K562 (cell line): Measurements from ENCODE around the gene HMCN1. TPM values are rescaled to one million over a fixed set of nuclear protein-coding genes. Genes with fewer than 3 reads are reported as not detected.

Source experiments
- ATAC-seq: fragments of 200-7000 bp; cut with Tn5 transposase; 3 replicates; pipeline ENCODE4 v1.9.1; 2020; ENCODE audit warnings: moderate library complexity
- BruUV-seq: library from RNA; stranded (reverse); fragments of 400-500 nt; replicated peaks from 2 replicates; lab custom pipeline; 2021; lab: Mats Ljungman, UMichigan
- CTCF ChIA-PET: fragments of 300-600 bp; formaldehyde crosslinking; extraction: SDS; loops from one replicate; lab custom pipeline; 2021; ENCODE audit warnings: low intra/inter-chr PET ratio; lab: Yijun Ruan, JAX
- POLR2A ChIA-PET: fragments of 300-600, 350-650 bp; sonication (Branson Sonifier 250); formaldehyde crosslinking; extraction: SDS; loops from one replicate; lab custom pipeline; 2021; ENCODE audit warnings: antibody characterized with exemption, inconsistent platforms; lab: Yijun Ruan, JAX
- DNase-seq, 4 experiments: peaks; one replicate each; pipeline versions ENCODE4 v3.0.0 to v3.0.0-alpha.2; 2011 to 2018; ENCODE audit warnings: low spot score in 3 of 4, mixed read lengths in 3 of 4; ENCODE audit errors: extremely low read depth in 1 of 4
- FAIRE-seq: peaks from 2 replicates; lab custom pipeline; 2011; peaks lifted over from hg19 to GRCh38; lab: Jason Lieb, UNC
- H2AFZ ChIP-seq: 2 replicates; pipeline ENCODE4 v1.6.0; 2011; ENCODE audit warnings: low read depth, low read length, control low read depth, inconsistent platforms
- H3K27ac ChIP-seq: fragments of 200-600 bp; 3 replicates; pipeline ENCODE4 v1.8.0; 2011; ENCODE audit warnings: low read depth, mild to moderate bottlenecking, control low read depth, inconsistent platforms, low read length, moderate library complexity, mixed read lengths; ENCODE audit errors: extremely low read depth
- H3K27me3 ChIP-seq, 2 experiments: fragments of 300-600 bp in 1 of 2; 2 replicates in 1 of 2; 3 replicates in 1 of 2; pipeline versions ENCODE4 v1.6.0 to v1.8.0; 2011; ENCODE audit warnings: inconsistent platforms in 2 of 2, low read length in 2 of 2, mild to moderate bottlenecking in 1 of 2, mixed read lengths in 1 of 2, moderate library complexity in 1 of 2; ENCODE audit not compliant: control insufficient read depth in 2 of 2, insufficient read depth in 2 of 2
- H3K36me3 ChIP-seq: fragments of 300-600 bp; 3 replicates; pipeline ENCODE4 v1.8.0; 2011; ENCODE audit warnings: mild to moderate bottlenecking, low read length, inconsistent platforms; ENCODE audit not compliant: control insufficient read depth, insufficient read depth
- H3K4me1 ChIP-seq, 2 experiments: fragments of 200-600 bp in 1 of 2; replicated peaks in 1 of 2; 2 replicates in 1 of 2; 3 replicates in 1 of 2; pipeline versions ENCODE4 v1.5.1 to v1.8.0; 2011; ENCODE audit warnings: inconsistent platforms in 2 of 2, low read length in 2 of 2, mild to moderate bottlenecking in 1 of 2, mixed read lengths in 1 of 2, moderate library complexity in 1 of 2; ENCODE audit not compliant: control insufficient read depth in 2 of 2, insufficient read depth in 2 of 2
- H3K4me2 ChIP-seq: 2 replicates; pipeline ENCODE4 v1.6.1; 2011; ENCODE audit warnings: low read length, control low read depth, inconsistent platforms, mixed read lengths; ENCODE audit not compliant: insufficient read depth
- H3K4me3 ChIP-seq: fragments of 200-600 bp; sonication (generic), shearing (Covaris generic); 2 replicates; pipeline ENCODE4 v1.5.1; 2016; ENCODE audit warnings: control low read depth, inconsistent platforms
- H3K79me2 ChIP-seq: fragments of 200-600 bp; 3 replicates; pipeline ENCODE4 v1.8.0; 2011; ENCODE audit warnings: low read length, inconsistent platforms; ENCODE audit not compliant: control insufficient read depth, insufficient read depth
- H3K9ac ChIP-seq, 2 experiments: 2 replicates each; pipeline versions ENCODE4 v1.6.0 to v1.6.1; 2011; ENCODE audit warnings: low read depth in 2 of 2, low read length in 2 of 2, control low read depth in 1 of 2, inconsistent platforms in 1 of 2, mild to moderate bottlenecking in 1 of 2, mixed read lengths in 1 of 2; ENCODE audit not compliant: insufficient read depth in 1 of 2
- H3K9me1 ChIP-seq: one replicate; pipeline ENCODE4 v1.6.0; 2011; ENCODE audit warnings: inconsistent platforms, mild to moderate bottlenecking, low read length, moderate library complexity; ENCODE audit not compliant: control insufficient read depth, insufficient read depth
- H3K9me3 ChIP-seq: replicated peaks from 2 replicates; pipeline ENCODE4 v1.5.1; 2011; ENCODE audit warnings: low read depth, low read length, inconsistent platforms; ENCODE audit not compliant: control insufficient read depth, insufficient read depth
- H4K20me1 ChIP-seq: replicated peaks from 2 replicates; pipeline ENCODE4 v1.6.1; 2011; ENCODE audit warnings: low read length, inconsistent platforms, mixed read lengths; ENCODE audit not compliant: control insufficient read depth, insufficient read depth
- ARID1B ChIP-seq: fragments of 450-650 bp; IDR thresholded peaks from 2 replicates; pipeline ENCODE4 v1.6.1; 2016; ENCODE audit warnings: antibody characterized with exemption, mild to moderate bottlenecking, inconsistent platforms
- BDP1 ChIP-seq: IDR thresholded peaks from 3 replicates; pipeline ENCODE4 v1.6.1; 2011; ENCODE audit not compliant: insufficient read length, insufficient read depth
- CBX5 ChIP-seq: IDR thresholded peaks from 2 replicates; pipeline ENCODE4 v1.6.1; 2014; ENCODE audit warnings: low read depth, borderline replicate concordance
- COPS2 ChIP-seq: fragments of 450-650 bp; conservative IDR thresholded peaks from 2 replicates; pipeline ENCODE4 v1.6.1; 2016; ENCODE audit warnings: mild to moderate bottlenecking, moderate library complexity
- ELF4 ChIP-seq: fragments of 450-650 bp; formaldehyde crosslinking; IDR thresholded peaks from 2 replicates; pipeline ENCODE4 v1.4.0; 2022; ENCODE audit warnings: missing genetic modification characterization
- ETV1 ChIP-seq: fragments of 450-650 bp; conservative IDR thresholded peaks from 2 replicates; pipeline ENCODE4 v1.6.1; 2016; ENCODE audit warnings: missing genetic modification characterization, control low read depth, low read depth, missing compliant biosample characterization
- ID3 ChIP-seq, 2 experiments: fragments of 250-450 bp in 1 of 2; fragments of 450-650 bp in 1 of 2; sonication (Bioruptor Pico) in 1 of 2; IDR thresholded peaks; 2 replicates each; pipeline versions ENCODE4 v1.6.1 to v1.8.0; 2016 to 2021; ENCODE audit warnings: mild to moderate bottlenecking in 2 of 2, moderate library complexity in 2 of 2, missing compliant biosample characterization in 1 of 2, missing genetic modification characterization in 1 of 2
- KLF10 ChIP-seq: fragments of 250-450 bp; sonication (Bioruptor Pico); IDR thresholded peaks from 2 replicates; pipeline ENCODE4 v1.6.1; 2021; ENCODE audit warnings: matching md5 sums
- MAFG ChIP-seq: fragments of 450-650 bp; conservative IDR thresholded peaks from 2 replicates; pipeline ENCODE4 v1.6.1; 2016; ENCODE audit warnings: missing genetic modification characterization, missing compliant biosample characterization
- NFYB ChIP-seq: IDR thresholded peaks from 2 replicates; pipeline ENCODE4 v1.6.1; 2011; ENCODE audit warnings: mild to moderate bottlenecking, moderate library complexity; ENCODE audit not compliant: insufficient read length; ENCODE audit errors: extremely low read depth
- NR2C1 ChIP-seq, 2 experiments: fragments of 450-650 bp; IDR thresholded peaks; 2 replicates each; pipeline ENCODE4 v1.6.1; 2017; ENCODE audit warnings: mild to moderate bottlenecking in 2 of 2, antibody characterized with exemption in 1 of 2, inconsistent platforms in 1 of 2, missing compliant biosample characterization in 1 of 2, missing genetic modification characterization in 1 of 2
- SIX5 ChIP-seq, 2 experiments: IDR thresholded peaks; 2 replicates each; pipeline ENCODE4 v1.6.1; 2011; ENCODE audit warnings: low read length in 2 of 2, borderline replicate concordance in 1 of 2, low read depth in 1 of 2, mild to moderate bottlenecking in 1 of 2, moderate library complexity in 1 of 2; ENCODE audit not compliant: insufficient read depth in 1 of 2
- SOX6 ChIP-seq: fragments of 450-650 bp; IDR thresholded peaks from 2 replicates; pipeline ENCODE4 v1.6.1; 2014; ENCODE audit warnings: mild to moderate bottlenecking
- ZNF133 ChIP-seq: fragments of 250-450 bp; sonication (Bioruptor Pico); IDR thresholded peaks from 2 replicates; pipeline ENCODE4 v1.4.0; 2020; ENCODE audit warnings: mild to moderate bottlenecking
- ZNF324 ChIP-seq: fragments of 250-450 bp; sonication (Bioruptor Pico); IDR thresholded peaks from 2 replicates; pipeline ENCODE4 v1.4.0; 2020; ENCODE audit warnings: mild to moderate bottlenecking
- WGBS: fragments of 100-300 bp; shearing (Covaris generic); methylation state at CpG from one replicate; pipeline ENCODE4 v1.1.6; 2016; ENCODE audit warnings: low coverage, mixed read lengths; ENCODE audit not compliant: insufficient coverage; ENCODE audit errors: missing lambda C conversion rate; 5-methylcytosine and 5-hydroxymethylcytosine counted together
- in situ Hi-C: fragments of 300-500 bp; cut with MboI; formaldehyde crosslinking; loops from 4 replicates; pipeline ENCODE4 v1.15.0; 2018; ENCODE audit warnings: inconsistent platforms, mixed read lengths
- intact Hi-C: fragments of 100-400 bp; cut with micrococcal nuclease; formaldehyde crosslinking; loops from 2 replicates; pipeline ENCODE4 v1.14.2; 2022
- polyA plus RNA-seq, 8 experiments: library from polyadenylated mRNA; depleted of rRNA in 4 of 8; stranded (reverse) in 5 of 8; unstranded in 3 of 8; fragments of >200 nt; fragmentation: Nextera tagmentation in 2 of 8; fragmentation: Illumina TruSeq in 1 of 8; extraction: Ambion mirVana in 2 of 8; extraction: Trizol in 1 of 8; gene quantifications; 2 replicates each; pipeline versions ENCODE4 v1.2.1 to v1.2.3, GENCODE V29; 2011 to 2014; ENCODE audit warnings: inconsistent platforms in 1 of 8, missing spikeins in 1 of 8
- total RNA-seq, 7 experiments: library from RNA; depleted of rRNA in 6 of 7; stranded (reverse); fragments of >200 nt in 6 of 7; fragmentation: Illumina TruSeq in 2 of 7; extraction: Trizol in 2 of 7; gene quantifications; 2 replicates each; pipeline versions ENCODE4 v1.2.1 to v1.2.3, GENCODE V29; 2011 to 2021; ENCODE audit warnings: low replicate concordance in 1 of 7
- TF ChIP-seq, protein P1 (sequence below): sonication (generic); formaldehyde crosslinking; IDR thresholded peaks from 2 replicates; pipeline ENCODE4 v1.8.1; 2023; ENCODE audit warnings: mild to moderate bottlenecking, missing genetic modification reagents
- TF ChIP-seq, protein P2 (sequence below): sonication (generic); formaldehyde crosslinking; IDR thresholded peaks from 2 replicates; pipeline ENCODE4 v1.5.0; 2020; ENCODE audit warnings: missing genetic modification reagents

HMCN1 gene
- total and polyA plus RNA-seq, 9 of the 15 experiments (the other 6 are each of a cell fraction or from before 2014, with no cell fraction given), result 0.07 to 0.36 (median 0.21) TPM

- no peaks in the 10 kb centered on the region for H3K9me3 ChIP-seq
- TF ChIP-seq SOX6, result no peak
- no peak for TF ChIP-seq ID3 (CRISPR knock-in tag; IDR thresholded peaks at IDR 0.05)
- TF ChIP-seq ID3 (tag; IDR thresholded peaks at IDR 0.05), result no peak
- TF ChIP-seq, protein P1, sequence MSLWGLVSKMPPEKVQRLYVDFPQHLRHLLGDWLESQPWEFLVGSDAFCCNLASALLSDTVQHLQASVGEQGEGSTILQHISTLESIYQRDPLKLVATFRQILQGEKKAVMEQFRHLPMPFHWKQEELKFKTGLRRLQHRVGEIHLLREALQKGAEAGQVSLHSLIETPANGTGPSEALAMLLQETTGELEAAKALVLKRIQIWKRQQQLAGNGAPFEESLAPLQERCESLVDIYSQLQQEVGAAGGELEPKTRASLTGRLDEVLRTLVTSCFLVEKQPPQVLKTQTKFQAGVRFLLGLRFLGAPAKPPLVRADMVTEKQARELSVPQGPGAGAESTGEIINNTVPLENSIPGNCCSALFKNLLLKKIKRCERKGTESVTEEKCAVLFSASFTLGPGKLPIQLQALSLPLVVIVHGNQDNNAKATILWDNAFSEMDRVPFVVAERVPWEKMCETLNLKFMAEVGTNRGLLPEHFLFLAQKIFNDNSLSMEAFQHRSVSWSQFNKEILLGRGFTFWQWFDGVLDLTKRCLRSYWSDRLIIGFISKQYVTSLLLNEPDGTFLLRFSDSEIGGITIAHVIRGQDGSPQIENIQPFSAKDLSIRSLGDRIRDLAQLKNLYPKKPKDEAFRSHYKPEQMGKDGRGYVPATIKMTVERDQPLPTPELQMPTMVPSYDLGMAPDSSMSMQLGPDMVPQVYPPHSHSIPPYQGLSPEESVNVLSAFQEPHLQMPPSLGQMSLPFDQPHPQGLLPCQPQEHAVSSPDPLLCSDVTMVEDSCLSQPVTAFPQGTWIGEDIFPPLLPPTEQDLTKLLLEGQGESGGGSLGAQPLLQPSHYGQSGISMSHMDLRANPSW, result no peak
- no peak for TF ChIP-seq KLF10 (CRISPR knock-in tag)
- TF ChIP-seq BDP1, result no peak
- TF ChIP-seq ZNF324 (CRISPR knock-in tag), result no peak
- no peak for TF ChIP-seq MAFG
- no peak for TF ChIP-seq COPS2
- no peak for TF ChIP-seq ELF4 (CRISPR knock-in tag)
- TF ChIP-seq ETV1 (tag), result no peak
- TF ChIP-seq NFYB, result no peak
- TF ChIP-seq NR2C1 (IDR thresholded peaks at IDR 0.05), result no peak
- no peak for TF ChIP-seq NR2C1 (tag; IDR thresholded peaks at IDR 0.05)
- no peak for TF ChIP-seq CBX5
- TF ChIP-seq SIX5 (IDR thresholded peaks at IDR 0.05; ENCODE audit: borderline replicate concordance in 1 of 2, insufficient read depth in 1 of 2, low read depth in 1 of 2, low read length in 2 of 2), result no peak
- no peak for TF ChIP-seq ZNF133 (CRISPR knock-in tag)
- TF ChIP-seq, protein P2, sequence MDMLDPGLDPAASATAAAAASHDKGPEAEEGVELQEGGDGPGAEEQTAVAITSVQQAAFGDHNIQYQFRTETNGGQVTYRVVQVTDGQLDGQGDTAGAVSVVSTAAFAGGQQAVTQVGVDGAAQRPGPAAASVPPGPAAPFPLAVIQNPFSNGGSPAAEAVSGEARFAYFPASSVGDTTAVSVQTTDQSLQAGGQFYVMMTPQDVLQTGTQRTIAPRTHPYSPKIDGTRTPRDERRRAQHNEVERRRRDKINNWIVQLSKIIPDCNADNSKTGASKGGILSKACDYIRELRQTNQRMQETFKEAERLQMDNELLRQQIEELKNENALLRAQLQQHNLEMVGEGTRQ, result no peak
- no peak for TF ChIP-seq ARID1B
These were observed 89.9 kb downstream of the HMCN1 start for GRCh38 chr1:185824106-185824505.

More at GRCh38 chr1:185824106-185824505, 89.9 kb downstream of the HMCN1 start:
- Histone ChIP-seq H3K9ac (no peak overlapping the region), H3K4me1 (no peaks in the 10 kb centered on the region; a peak in 1 of 5 replicates), H3K36me3 (no peaks in the 10 kb centered on the region), H3K4me2 (no peak overlapping the region), H3K27me3 (no peaks in the 10 kb centered on the region), H2AFZ (no peak overlapping the region), H3K9me1 (no peaks in the 10 kb centered on the region), H3K79me2 (no peaks in the 10 kb centered on the region), H3K27ac (no peak overlapping the region), H3K4me3 (no peak overlapping the region), H4K20me1 (no peaks in the 10 kb centered on the region)
- DNase-seq, result no peak
- intact Hi-C loops, result no loop called here
- 11% methylated on average over 1 of the region's 1 CpG for WGBS
- ATAC-seq, result no peak
- CTCF ChIA-PET, result no interaction called here
- no peak for FAIRE-seq
- in situ Hi-C loops, result loop anchor here (25.0 kb wide), 1 partner anchor 388 kb away; no protein-coding TSS in a partner anchor
- POLR2A ChIA-PET, result interaction anchor here (0.5 kb wide), 1 partner anchor 597 kb away, joined by 3 read pairs; no protein-coding TSS in a partner anchor
- no TSS peak for BruUV-seq
